Endothelial cell of umbilical vein (primary cell): Measurements from ENCODE around the gene SEMA5A. TPM values are rescaled to one million over a fixed set of nuclear protein-coding genes. Genes with fewer than 3 reads are reported as not detected.

Experiments
- BruUV-seq: library from RNA; stranded (reverse); fragments of 400-500 nt; replicated peaks from 2 replicates; lab custom pipeline; 2021; lab: Mats Ljungman, UMichigan
- CTCF ChIA-PET: fragments of 300-600, 350-600 bp; sonication (Branson Sonifier 250); formaldehyde crosslinking; loops from one replicate; lab custom pipeline; 2021; ENCODE audit warnings: antibody characterized with exemption, inconsistent platforms; lab: Charles Lee
- POLR2A ChIA-PET: fragments of 300-600, 350-600 bp; sonication (Branson Sonifier 250); formaldehyde crosslinking; loops from one replicate; lab custom pipeline; 2021; ENCODE audit warnings: antibody characterized with exemption, inconsistent platforms; lab: Charles Lee
- DNase-seq: peaks from one replicate; pipeline ENCODE4 v3.0.0-alpha.2; 2011; ENCODE audit warnings: low read depth, low spot score
- FAIRE-seq: peaks from 2 replicates; lab custom pipeline; 2011; peaks lifted over from hg19 to GRCh38; lab: Jason Lieb, UNC
- H2AFZ ChIP-seq: 2 replicates; pipeline ENCODE4 v1.6.0; 2012; ENCODE audit warnings: low read depth, low read length, control low read depth, inconsistent platforms
- H3K27ac ChIP-seq: 2 replicates; pipeline ENCODE4 v1.5.1; 2011; ENCODE audit warnings: low read depth, mild to moderate bottlenecking, control low read depth, low read length, moderate library complexity; ENCODE audit not compliant: insufficient read depth
- H3K27me3 ChIP-seq, 2 experiments: 2 replicates each; pipeline versions ENCODE4 v1.6.0 to v1.6.1; 2011; ENCODE audit warnings: low read length in 2 of 2, mixed read lengths in 1 of 2; ENCODE audit not compliant: control insufficient read depth in 2 of 2, insufficient read depth in 2 of 2
- H3K36me3 ChIP-seq, 2 experiments: 2 replicates in 1 of 2; 3 replicates in 1 of 2; pipeline ENCODE4 v1.5.1; 2011; ENCODE audit warnings: low read length in 2 of 2, mild to moderate bottlenecking in 1 of 2, moderate library complexity in 1 of 2; ENCODE audit not compliant: control insufficient read depth in 2 of 2, insufficient read depth in 2 of 2; ENCODE audit errors: extremely low read depth in 1 of 2
- H3K4me1 ChIP-seq: 3 replicates; pipeline ENCODE4 v1.5.1; 2011; ENCODE audit warnings: mild to moderate bottlenecking, low read length; ENCODE audit not compliant: control insufficient read depth, insufficient read depth; ENCODE audit errors: extremely low read depth
- H3K4me2 ChIP-seq: 2 replicates; pipeline ENCODE4 v1.6.1; 2011; ENCODE audit warnings: low read length, control low read depth, mixed read lengths; ENCODE audit not compliant: insufficient read depth
- H3K4me3 ChIP-seq, 3 experiments: fragments of 200-600 bp in 1 of 3; sonication (generic), shearing (Covaris generic) in 1 of 3; replicated peaks in 1 of 3; 2 replicates each; pipeline ENCODE4 v1.5.1; 2011 to 2016; ENCODE audit warnings: control low read depth in 3 of 3, low read length in 3 of 3, mild to moderate bottlenecking in 2 of 3, inconsistent platforms in 1 of 3, low read depth in 1 of 3, moderate library complexity in 1 of 3; ENCODE audit not compliant: insufficient read depth in 1 of 3
- H3K79me2 ChIP-seq: 2 replicates; pipeline ENCODE4 v1.6.0; 2012; ENCODE audit warnings: low read length, inconsistent platforms; ENCODE audit not compliant: control insufficient read depth, insufficient read depth
- H3K9ac ChIP-seq: replicated peaks from 2 replicates; pipeline ENCODE3; 2011; ENCODE audit warnings: low read length, control low read depth; ENCODE audit not compliant: insufficient read depth; ENCODE audit errors: extremely low read depth
- H3K9me1 ChIP-seq: replicated peaks from 3 replicates; pipeline ENCODE4 v1.6.0; 2011; ENCODE audit warnings: mild to moderate bottlenecking, low read length; ENCODE audit not compliant: control insufficient read depth, insufficient read depth; ENCODE audit errors: extremely low read depth
- H3K9me3 ChIP-seq: replicated peaks from 2 replicates; pipeline ENCODE4 v1.5.1; 2012; ENCODE audit warnings: low read length, inconsistent platforms; ENCODE audit not compliant: control insufficient read depth, insufficient read depth
- H4K20me1 ChIP-seq: replicated peaks from 2 replicates; pipeline ENCODE3; 2011; ENCODE audit warnings: mild to moderate bottlenecking, low read length; ENCODE audit not compliant: control insufficient read depth, insufficient read depth; ENCODE audit errors: extremely low read depth
- EZH2 ChIP-seq: IDR thresholded peaks from 2 replicates; pipeline ENCODE4 v1.6.1; 2012; ENCODE audit warnings: borderline replicate concordance, low read depth, mild to moderate bottlenecking, moderate library complexity, low read length, inconsistent platforms; ENCODE audit not compliant: severe bottlenecking
- FOS ChIP-seq: IDR thresholded peaks from 2 replicates; pipeline ENCODE4 v1.6.1; 2011; ENCODE audit warnings: mild to moderate bottlenecking, low read length, moderate library complexity, borderline replicate concordance; ENCODE audit not compliant: insufficient read depth
- GATA2 ChIP-seq: IDR thresholded peaks from 2 replicates; pipeline ENCODE4 v1.7.0; 2011; ENCODE audit warnings: low read depth, mild to moderate bottlenecking, moderate library complexity, mixed read lengths, low read length; ENCODE audit not compliant: insufficient read length, insufficient read depth
- JUN ChIP-seq: IDR thresholded peaks from 2 replicates; pipeline ENCODE4 v1.6.1; 2011; ENCODE audit warnings: borderline replicate concordance, low read depth; ENCODE audit not compliant: insufficient read length, insufficient read depth
- MYC ChIP-seq: IDR thresholded peaks from one replicate; pipeline ENCODE4 v1.6.1; 2011; ENCODE audit warnings: mild to moderate bottlenecking, low read depth, low read length
- POLR2A ChIP-seq: IDR thresholded peaks from 2 replicates; pipeline ENCODE4 v1.6.1; 2012; ENCODE audit warnings: low read depth, mild to moderate bottlenecking, control low read depth, low read length
- POLR2AphosphoS5 ChIP-seq: IDR thresholded peaks from 2 replicates; pipeline ENCODE4 v1.6.1; 2012; ENCODE audit warnings: low read depth, mild to moderate bottlenecking, control low read depth, low read length, moderate library complexity; ENCODE audit not compliant: insufficient read depth
- dilution Hi-C: fragments of 300-500 bp; cut with MboI; formaldehyde crosslinking; loops from one replicate; pipeline ENCODE4 v1.15.0; 2019; ENCODE audit warnings: low sequenced_read_pairs; ENCODE audit not compliant: extremely low pct_ligation_motif_present
- intact Hi-C: fragments of 100-400 bp; cut with micrococcal nuclease; formaldehyde crosslinking; loops from one replicate; pipeline ENCODE4 v1.10.0; 2022
- polyA plus RNA-seq, 4 experiments: library from polyadenylated mRNA; depleted of rRNA in 3 of 4; stranded (reverse) in 3 of 4; unstranded in 1 of 4; fragments of >200 nt; gene quantifications; 2 replicates each; pipeline versions ENCODE4 v1.2.1 to v1.2.3, GENCODE V29; 2011 to 2012; ENCODE audit warnings: missing spikeins in 1 of 4
- total RNA-seq: library from RNA; stranded (reverse); gene quantifications from 2 replicates; pipeline ENCODE4 v1.2.3, GENCODE V29; 2021
- TF ChIP-seq, protein P1 (sequence below), 2 donors: IDR thresholded peaks; 1 replicate in 1 of 2; 2 replicates in 1 of 2; pipeline ENCODE4 v1.5.1; 2011; ENCODE audit warnings: low read length in 2 of 2, mild to moderate bottlenecking in 2 of 2, moderate library complexity in 2 of 2, control low read depth in 1 of 2, inconsistent platforms in 1 of 2, low read depth in 1 of 2; ENCODE audit not compliant: insufficient read depth in 1 of 2; ENCODE audit errors: extremely low read depth in 1 of 2
- TF ChIP-seq, protein P2 (sequence below): IDR thresholded peaks from 2 replicates; pipeline ENCODE4 v1.6.1; 2011; ENCODE audit not compliant: insufficient read depth, insufficient read length

The SEMA5A gene
- total and polyA plus RNA-seq, 2 donors (not counting 3 experiments of a cell fraction or from before 2014, with no cell fraction given), result 0.04 to 0.06 TPM

DNA sequence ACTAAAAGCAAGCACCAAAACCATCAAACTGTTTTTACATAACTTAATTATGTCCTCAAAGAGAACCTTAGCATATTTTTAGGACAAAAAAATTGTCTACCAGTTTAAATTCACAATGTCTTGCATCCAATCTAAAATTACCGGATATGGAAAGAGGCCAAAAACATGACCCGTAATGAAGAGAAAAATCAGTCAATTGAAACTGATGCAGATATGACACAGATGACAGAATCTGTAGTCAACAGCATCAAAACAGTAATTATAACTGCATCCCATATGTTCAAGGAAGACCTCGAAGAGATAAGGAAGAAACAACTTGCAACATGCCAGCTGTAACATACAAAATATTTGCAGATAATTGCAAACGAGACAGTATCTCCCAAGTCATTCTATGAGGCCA lies 473.2 kb downstream of the SEMA5A start:
- CTCF ChIA-PET, result no interaction called here
- dilution Hi-C loops (no loop called here), intact Hi-C loops (no loop called here)
- no peaks in the 10 kb centered on the region for H3K9me1 ChIP-seq
- no peaks in the 10 kb centered on the region for H4K20me1 ChIP-seq
- BruUV-seq, result no TSS peak
- no peak overlapping the region for H3K27ac ChIP-seq
- no peaks in the 10 kb centered on the region for H3K4me1 ChIP-seq
- H3K4me2 ChIP-seq, result no peak overlapping the region
- TF ChIP-seq POLR2AphosphoS5 (no peak), POLR2A (no peak), FOS (no peak), EZH2 (no peak), GATA2 (no peak), JUN (no peak), MYC (no peak)
- TF ChIP-seq, protein P1, sequence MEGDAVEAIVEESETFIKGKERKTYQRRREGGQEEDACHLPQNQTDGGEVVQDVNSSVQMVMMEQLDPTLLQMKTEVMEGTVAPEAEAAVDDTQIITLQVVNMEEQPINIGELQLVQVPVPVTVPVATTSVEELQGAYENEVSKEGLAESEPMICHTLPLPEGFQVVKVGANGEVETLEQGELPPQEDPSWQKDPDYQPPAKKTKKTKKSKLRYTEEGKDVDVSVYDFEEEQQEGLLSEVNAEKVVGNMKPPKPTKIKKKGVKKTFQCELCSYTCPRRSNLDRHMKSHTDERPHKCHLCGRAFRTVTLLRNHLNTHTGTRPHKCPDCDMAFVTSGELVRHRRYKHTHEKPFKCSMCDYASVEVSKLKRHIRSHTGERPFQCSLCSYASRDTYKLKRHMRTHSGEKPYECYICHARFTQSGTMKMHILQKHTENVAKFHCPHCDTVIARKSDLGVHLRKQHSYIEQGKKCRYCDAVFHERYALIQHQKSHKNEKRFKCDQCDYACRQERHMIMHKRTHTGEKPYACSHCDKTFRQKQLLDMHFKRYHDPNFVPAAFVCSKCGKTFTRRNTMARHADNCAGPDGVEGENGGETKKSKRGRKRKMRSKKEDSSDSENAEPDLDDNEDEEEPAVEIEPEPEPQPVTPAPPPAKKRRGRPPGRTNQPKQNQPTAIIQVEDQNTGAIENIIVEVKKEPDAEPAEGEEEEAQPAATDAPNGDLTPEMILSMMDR (IDR thresholded peaks at IDR 0.05; ENCODE audit: extremely low read depth in 1 of 2, insufficient read depth in 1 of 2, low read depth in 1 of 2, low read length in 2 of 2), result no peak
- TF ChIP-seq, protein P2, sequence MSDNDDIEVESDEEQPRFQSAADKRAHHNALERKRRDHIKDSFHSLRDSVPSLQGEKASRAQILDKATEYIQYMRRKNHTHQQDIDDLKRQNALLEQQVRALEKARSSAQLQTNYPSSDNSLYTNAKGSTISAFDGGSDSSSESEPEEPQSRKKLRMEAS, result no peak
- no peaks in the 10 kb centered on the region for H3K9me3 ChIP-seq
- H3K9ac ChIP-seq, result no peak overlapping the region
- no peak for FAIRE-seq
- no peak overlapping the region for H2AFZ ChIP-seq
- no peaks in the 10 kb centered on the region for H3K79me2 ChIP-seq
- no peaks in the 10 kb centered on the region for H3K27me3 ChIP-seq
- POLR2A ChIA-PET, result no interaction called here
- H3K4me3 ChIP-seq, result no peak overlapping the region
- no peaks in the 10 kb centered on the region for H3K36me3 ChIP-seq
- DNase-seq, result no peak
